ENCODE data around the gene KDM4E.

The KDM4E gene

GRCh38 chr11:95054356-95054755 is 29.3 kb downstream of the KDM4E start:
- no peak for DNase-seq

- DNase-seq, result no peak
Measured at GRCh38 chr11:95055283-95055897, 30.3 kb downstream of the KDM4E start.

- no peak for DNase-seq
Measured at GRCh38 chr11:95057959-95058358, 32.9 kb downstream of the KDM4E start.

- DNase-seq, result no peak
Measured at GRCh38 chr11:95058621-95059020, 33.6 kb downstream of the KDM4E start.

GRCh38 chr11:95059046-95059445 is 34.0 kb downstream of the KDM4E start:
- no peak for DNase-seq

- no peak for DNase-seq
Measured at GRCh38 chr11:95065336-95065735, 40.3 kb downstream of the KDM4E start.

GRCh38 chr11:95066716-95067038 is 41.6 kb downstream of the KDM4E start, which contains the start of gene SRSF8:
SRSF8 (plus strand) TSS chr11:95066919; CDS start chr11:95067227, 308 bp downstream.
- no peak for DNase-seq

- peak in 1 of 2 experiments; percentile 42 for DNase-seq
Measured at GRCh38 chr11:95067039-95067840, 42.2 kb downstream of the KDM4E start.

GRCh38 chr11:95067841-95068219 is 42.8 kb downstream of the KDM4E start:
- DNase-seq, result no peak

- peak in 1 of 2 experiments; percentile 84 for DNase-seq
Measured at GRCh38 chr11:95068549-95068948, 43.5 kb downstream of the KDM4E start.

GRCh38 chr11:95070471-95070870 is 45.4 kb downstream of the KDM4E start:
- no peak for DNase-seq

- DNase-seq, result no peak
Measured at GRCh38 chr11:95072948-95073347, 47.9 kb downstream of the KDM4E start.

- no peak for DNase-seq
Measured at GRCh38 chr11:95074792-95075563, 49.9 kb downstream of the KDM4E start.

- no peak for DNase-seq
Measured at GRCh38 chr11:95076416-95076815, 51.4 kb downstream of the KDM4E start.

- DNase-seq, result no peak
Measured at GRCh38 chr11:95076981-95077380, 51.9 kb downstream of the KDM4E start.
